Lower lobe of right lung (tissue), 2 donors: ENCODE results near the gene SESN1. TPM values are rescaled to one million over a fixed set of nuclear protein-coding genes. Genes with fewer than 3 reads are reported as not detected.
A peak's percentile ranks its signal among the peaks of the same experiment; 100 is the strongest.

Experiments used
- ATAC-seq, 2 donors: fragments of 200-7000 bp; cut with Tn5 transposase; one replicate each; pipeline ENCODE4 v1.9.1; 2020 to 2022; ENCODE audit warnings: mild to moderate bottlenecking in 2 of 2, moderate library complexity in 2 of 2
- DNase-seq: peaks from one replicate; pipeline ENCODE4 v3.0.0-alpha.2; 2020
- H3K27ac ChIP-seq: fragments of 200-600 bp; one replicate; pipeline ENCODE4 v1.8.0; 2022
- H3K27me3 ChIP-seq: fragments of 200-600 bp; one replicate; pipeline ENCODE4 v1.8.0; 2022; ENCODE audit warnings: low read depth
- H3K36me3 ChIP-seq: fragments of 200-600 bp; one replicate; pipeline ENCODE4 v1.8.0; 2022; ENCODE audit warnings: mild to moderate bottlenecking
- H3K4me1 ChIP-seq: fragments of 200-600 bp; one replicate; pipeline ENCODE4 v1.8.0; 2022
- H3K4me3 ChIP-seq: fragments of 200-600 bp; one replicate; pipeline ENCODE4 v1.8.0; 2022; ENCODE audit warnings: mild to moderate bottlenecking
- H3K9me3 ChIP-seq: fragments of 200-600 bp; one replicate; pipeline ENCODE4 v1.8.0; 2022
- intact Hi-C: fragments of 100-400 bp; cut with DNase I; formaldehyde crosslinking; loops from one replicate; pipeline ENCODE4 v1.11.0; 2022
- total RNA-seq: library from RNA; stranded (reverse); fragmentation: NEBNext Ultra II Directional; extraction: Animal tissue kit (Norgen Biotek cat#: 25700); gene quantifications from one replicate; pipeline ENCODE4 v1.2.1, GENCODE V29; 2021
- TF ChIP-seq, protein P1 (sequence below): fragments of 200-600 bp; IDR thresholded peaks from one replicate; pipeline ENCODE4 v1.8.0; 2022; ENCODE audit warnings: antibody characterized with exemption, mild to moderate bottlenecking
- donor health status: DM: no; HTN: yes; CAD: no; lungs with severe emphysema.

SESN1 gene
- total RNA-seq, 1 donor from 2014 or later: 37.9 TPM

DNA sequence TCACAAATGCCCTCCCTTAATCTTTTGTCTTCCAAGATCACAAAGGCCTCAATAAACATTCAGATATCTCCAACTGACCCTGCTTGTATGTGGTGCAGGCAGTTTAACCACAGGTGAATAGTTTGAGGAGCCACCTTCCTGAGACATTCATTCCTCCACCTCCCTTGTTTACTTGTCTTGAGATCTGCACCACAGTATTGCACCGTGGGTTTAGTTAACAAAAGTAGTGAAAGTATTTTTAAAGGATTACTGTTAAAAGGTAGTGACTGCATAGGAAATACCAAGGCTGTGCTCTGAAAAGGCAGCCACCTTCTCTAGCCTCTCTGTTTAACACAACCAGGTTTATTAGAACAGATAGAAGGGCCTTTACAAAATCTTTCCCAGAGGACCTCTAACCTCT is 46.5 kb downstream of the SESN1 start:
- H3K4me3 ChIP-seq: no peak overlapping the region
- no peak overlapping the region for H3K27ac ChIP-seq
- TF ChIP-seq, protein P1, sequence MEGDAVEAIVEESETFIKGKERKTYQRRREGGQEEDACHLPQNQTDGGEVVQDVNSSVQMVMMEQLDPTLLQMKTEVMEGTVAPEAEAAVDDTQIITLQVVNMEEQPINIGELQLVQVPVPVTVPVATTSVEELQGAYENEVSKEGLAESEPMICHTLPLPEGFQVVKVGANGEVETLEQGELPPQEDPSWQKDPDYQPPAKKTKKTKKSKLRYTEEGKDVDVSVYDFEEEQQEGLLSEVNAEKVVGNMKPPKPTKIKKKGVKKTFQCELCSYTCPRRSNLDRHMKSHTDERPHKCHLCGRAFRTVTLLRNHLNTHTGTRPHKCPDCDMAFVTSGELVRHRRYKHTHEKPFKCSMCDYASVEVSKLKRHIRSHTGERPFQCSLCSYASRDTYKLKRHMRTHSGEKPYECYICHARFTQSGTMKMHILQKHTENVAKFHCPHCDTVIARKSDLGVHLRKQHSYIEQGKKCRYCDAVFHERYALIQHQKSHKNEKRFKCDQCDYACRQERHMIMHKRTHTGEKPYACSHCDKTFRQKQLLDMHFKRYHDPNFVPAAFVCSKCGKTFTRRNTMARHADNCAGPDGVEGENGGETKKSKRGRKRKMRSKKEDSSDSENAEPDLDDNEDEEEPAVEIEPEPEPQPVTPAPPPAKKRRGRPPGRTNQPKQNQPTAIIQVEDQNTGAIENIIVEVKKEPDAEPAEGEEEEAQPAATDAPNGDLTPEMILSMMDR: no peak
- H3K27me3 ChIP-seq: no peaks in the 10 kb centered on the region
- H3K36me3 ChIP-seq: no peaks in the 10 kb centered on the region
- no peaks in the 10 kb centered on the region for H3K9me3 ChIP-seq
- intact Hi-C loops: no loop called here
- DNase-seq: no peak
- peaks cover 9% of the 10 kb centered on the region for H3K4me1 ChIP-seq
- ATAC-seq: peak in 1 of 2 donors; percentile 45

DNA sequence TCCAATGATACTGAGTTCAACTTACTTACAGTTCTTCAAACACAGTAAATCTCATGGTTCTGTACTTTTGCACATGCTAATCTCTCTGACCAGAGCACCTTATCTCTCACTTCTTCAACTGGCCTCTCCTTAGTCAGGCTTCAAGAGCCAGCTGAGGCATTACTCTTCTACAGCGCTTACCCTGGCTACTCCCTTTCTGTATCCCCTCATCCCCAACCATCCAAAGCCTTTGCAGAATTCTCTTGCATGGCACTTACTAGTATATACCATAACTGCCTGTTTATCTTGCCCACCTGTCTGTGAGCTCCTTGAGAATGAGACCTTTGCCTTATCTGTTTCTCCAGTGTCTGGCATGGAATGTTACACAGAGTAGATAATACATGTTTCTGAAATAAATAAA is 49.2 kb downstream of the SESN1 start:
- Histone ChIP-seq H3K4me1 (peaks cover 8% of the 10 kb centered on the region), H3K36me3 (no peaks in the 10 kb centered on the region), H3K27ac (no peak overlapping the region), H3K9me3 (no peaks in the 10 kb centered on the region), H3K4me3 (no peak overlapping the region), H3K27me3 (no peaks in the 10 kb centered on the region)
- intact Hi-C loops: no loop called here
- ATAC-seq (no peak), DNase-seq (no peak)
- TF ChIP-seq, protein P1: no peak

DNA sequence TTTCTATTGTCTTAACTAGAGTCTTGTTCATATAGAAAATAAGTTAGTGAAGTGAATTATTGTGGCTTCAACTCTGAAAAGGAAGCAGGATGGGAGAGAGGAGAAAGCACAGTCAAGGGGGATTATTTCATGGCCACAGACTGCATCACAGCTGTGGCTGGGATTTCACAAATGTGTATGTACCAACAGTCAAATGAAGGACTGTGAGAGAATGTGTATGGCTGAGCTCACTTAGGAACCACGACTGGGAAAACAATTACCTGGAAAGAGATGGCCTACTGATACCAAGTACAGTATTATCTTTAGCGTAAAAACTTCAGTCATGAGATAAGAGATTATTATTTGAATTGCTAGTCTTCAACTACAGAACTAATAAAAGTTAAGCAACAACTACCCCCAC is 54.9 kb downstream of the SESN1 start:
- no peaks in the 10 kb centered on the region for H3K4me1 ChIP-seq
- ATAC-seq: peak in 1 of 2 donors; percentile 43
- no peak overlapping the region for H3K4me3 ChIP-seq
- no peak overlapping the region for H3K27ac ChIP-seq
- TF ChIP-seq, protein P1: no peak
- no peaks in the 10 kb centered on the region for H3K36me3 ChIP-seq
- H3K9me3 ChIP-seq: no peaks in the 10 kb centered on the region
- intact Hi-C loops: no loop called here
- H3K27me3 ChIP-seq: no peaks in the 10 kb centered on the region
- DNase-seq: no peak

DNA sequence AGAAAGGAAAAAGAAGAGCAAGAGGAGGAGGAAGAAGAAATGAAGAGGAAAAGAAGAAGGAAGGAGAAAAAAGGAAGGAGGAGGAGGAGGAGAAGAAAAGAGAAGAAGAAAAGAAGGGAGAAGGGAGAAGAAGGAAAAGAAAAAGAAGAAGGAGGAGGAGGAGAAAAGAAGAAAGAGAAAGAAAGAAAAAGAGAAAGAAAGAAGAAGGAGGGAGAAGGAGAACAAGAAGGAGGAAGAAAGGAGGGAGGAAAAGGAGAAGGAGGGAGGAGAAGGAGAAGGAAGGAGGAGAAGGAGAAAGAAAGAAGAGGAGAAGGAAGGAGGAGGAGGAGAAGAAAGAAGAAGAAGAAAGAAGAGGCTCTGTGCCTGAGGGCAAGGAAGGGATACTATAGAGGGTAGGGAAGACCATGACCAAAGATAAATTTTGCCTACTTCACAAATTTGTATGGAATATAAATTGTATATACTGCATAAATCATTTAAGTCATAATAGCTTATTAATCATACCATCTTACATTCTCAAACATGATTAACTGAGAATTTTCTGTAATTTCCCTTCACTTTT is 55.7 kb downstream of the SESN1 start:
- ATAC-seq (no peak), DNase-seq (no peak)
- Histone ChIP-seq H3K36me3 (no peaks in the 10 kb centered on the region), H3K9me3 (no peaks in the 10 kb centered on the region), H3K27me3 (no peaks in the 10 kb centered on the region), H3K4me1 (no peaks in the 10 kb centered on the region), H3K4me3 (no peak overlapping the region), H3K27ac (no peak overlapping the region)
- intact Hi-C loops: no loop called here
- TF ChIP-seq, protein P1: no peak

DNA sequence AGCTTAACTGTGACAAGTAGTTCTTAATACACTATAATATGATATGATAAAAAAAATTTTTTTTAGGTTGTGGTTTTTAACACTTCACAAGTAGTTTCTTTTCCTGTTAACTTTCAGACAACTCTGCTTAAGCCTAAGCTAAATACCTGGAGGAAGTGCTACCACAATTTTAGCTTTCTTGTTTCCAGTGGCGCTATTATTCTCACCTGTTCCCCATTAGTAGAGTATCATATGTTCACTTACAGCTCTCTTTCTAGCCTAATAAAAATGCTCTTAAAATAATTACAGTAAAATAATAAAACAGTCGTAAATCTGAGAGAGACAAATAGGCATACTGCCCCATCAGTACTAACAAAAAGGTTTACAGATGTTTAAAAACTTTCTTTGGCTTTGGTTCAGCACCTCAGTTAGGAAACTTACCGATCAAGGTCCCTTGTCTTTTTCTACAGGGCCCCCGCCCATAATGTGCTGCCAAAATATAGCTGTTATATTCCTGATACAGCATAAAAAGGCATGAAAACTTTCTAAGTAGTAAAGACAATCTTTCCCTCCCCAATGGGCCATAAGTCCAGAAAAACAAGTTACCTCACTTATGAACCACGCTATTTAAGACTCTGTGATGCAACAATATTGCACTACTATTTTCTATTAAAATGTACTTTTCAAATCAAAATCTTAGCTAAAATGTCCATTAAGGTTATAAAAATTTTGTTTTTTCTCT is 57.9 kb downstream of the SESN1 start:
- Histone ChIP-seq H3K27ac (no peak overlapping the region), H3K4me1 (no peaks in the 10 kb centered on the region), H3K4me3 (no peak overlapping the region), H3K36me3 (no peaks in the 10 kb centered on the region), H3K27me3 (no peaks in the 10 kb centered on the region), H3K9me3 (no peaks in the 10 kb centered on the region)
- DNase-seq (no peak), ATAC-seq (no peak)
- TF ChIP-seq, protein P1: no peak
- intact Hi-C loops: no loop called here
